Vagina (tissue), 2 donors: ENCODE measurements around the gene ABCA2. TPM values are rescaled to one million over a fixed set of nuclear protein-coding genes. Genes with fewer than 3 reads are reported as not detected.

Source experiments
- DNase-seq, 2 donors: peaks; one replicate each; pipeline ENCODE4 v3.0.0-alpha.2; 2017; ENCODE audit errors: extremely low spot score in 2 of 2
- H3K27ac ChIP-seq: fragments of 200-600 bp; sonication (generic); one replicate; pipeline ENCODE4 v1.5.1; 2019
- H3K27me3 ChIP-seq: fragments of 200-600 bp; sonication (generic); one replicate; pipeline ENCODE4 v1.5.1; 2019
- H3K36me3 ChIP-seq, 2 donors: fragments of 200-600 bp; sonication (generic); one replicate each; pipeline ENCODE4 v1.5.1; 2017 to 2019
- H3K4me1 ChIP-seq: fragments of 200-600 bp; sonication (generic); one replicate; pipeline ENCODE4 v1.5.1; 2019
- H3K4me3 ChIP-seq, 2 donors: fragments of 200-600 bp; sonication (generic); 1 replicate in 1 of 2; 2 replicates in 1 of 2; pipeline ENCODE4 v1.5.1; 2016 to 2019
- H3K9me3 ChIP-seq: fragments of 200-600 bp; sonication (generic); one replicate; pipeline ENCODE4 v1.5.1; 2019
- POLR2A ChIP-seq, 2 donors: fragments of 450-650 bp; IDR thresholded peaks; one replicate each; pipeline ENCODE4 v1.6.1; 2017; ENCODE audit warnings: antibody characterized with exemption in 2 of 2, mild to moderate bottlenecking in 2 of 2, moderate library complexity in 2 of 2
- POLR2AphosphoS5 ChIP-seq, 2 donors: sonication (generic); formaldehyde crosslinking; IDR thresholded peaks; one replicate each; pipeline ENCODE4 v1.9.0; 2017; ENCODE audit warnings: antibody characterized with exemption in 2 of 2, mild to moderate bottlenecking in 2 of 2, low read depth in 1 of 2; ENCODE audit not compliant: insufficient read depth in 1 of 2
- intact Hi-C: fragments of 100-400 bp; cut with DNase I; formaldehyde crosslinking; loops from one replicate; pipeline ENCODE4 v1.15.1; 2023
- total RNA-seq: library from RNA; depleted of rRNA; stranded (reverse); fragments of >200 nt; gene quantifications from one replicate; pipeline ENCODE4 v1.2.3, GENCODE V29; 2016
- TF ChIP-seq, protein P1 (sequence below), 3 experiments: fragments of 450-650 bp in 2 of 3; fragments of 200-600 bp in 1 of 3; sonication (generic) in 1 of 3; IDR thresholded peaks; one replicate each; pipeline ENCODE4 v1.5.1; 2017 to 2019; ENCODE audit warnings: antibody characterized with exemption in 3 of 3, mild to moderate bottlenecking in 2 of 3, moderate library complexity in 2 of 3

Gene ABCA2
- total RNA-seq, 1 donor from 2014 or later = 44.0 TPM

GRCh38 chr9:137038916-137039315 lies 10.9 kb upstream of the ABCA2 start:
- Histone ChIP-seq H3K27ac (no peak overlapping the region), H3K36me3 (peaks cover 0 to 7% of the 10 kb centered on the region in 2 donors), H3K4me1 (peaks cover 18% of the 10 kb centered on the region), H3K27me3 (no peaks in the 10 kb centered on the region), H3K4me3 (no peak overlapping the region), H3K9me3 (no peaks in the 10 kb centered on the region)
- no peak for DNase-seq
- intact Hi-C loops = no loop called here
- TF ChIP-seq POLR2AphosphoS5 (IDR thresholded peaks at IDR 0.05; ENCODE audit: insufficient read depth in 1 of 2, low read depth in 1 of 2) (no peak), POLR2A (IDR thresholded peaks at IDR 0.05) (no peak)
- TF ChIP-seq, protein P1, sequence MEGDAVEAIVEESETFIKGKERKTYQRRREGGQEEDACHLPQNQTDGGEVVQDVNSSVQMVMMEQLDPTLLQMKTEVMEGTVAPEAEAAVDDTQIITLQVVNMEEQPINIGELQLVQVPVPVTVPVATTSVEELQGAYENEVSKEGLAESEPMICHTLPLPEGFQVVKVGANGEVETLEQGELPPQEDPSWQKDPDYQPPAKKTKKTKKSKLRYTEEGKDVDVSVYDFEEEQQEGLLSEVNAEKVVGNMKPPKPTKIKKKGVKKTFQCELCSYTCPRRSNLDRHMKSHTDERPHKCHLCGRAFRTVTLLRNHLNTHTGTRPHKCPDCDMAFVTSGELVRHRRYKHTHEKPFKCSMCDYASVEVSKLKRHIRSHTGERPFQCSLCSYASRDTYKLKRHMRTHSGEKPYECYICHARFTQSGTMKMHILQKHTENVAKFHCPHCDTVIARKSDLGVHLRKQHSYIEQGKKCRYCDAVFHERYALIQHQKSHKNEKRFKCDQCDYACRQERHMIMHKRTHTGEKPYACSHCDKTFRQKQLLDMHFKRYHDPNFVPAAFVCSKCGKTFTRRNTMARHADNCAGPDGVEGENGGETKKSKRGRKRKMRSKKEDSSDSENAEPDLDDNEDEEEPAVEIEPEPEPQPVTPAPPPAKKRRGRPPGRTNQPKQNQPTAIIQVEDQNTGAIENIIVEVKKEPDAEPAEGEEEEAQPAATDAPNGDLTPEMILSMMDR (IDR thresholded peaks at IDR 0.05) = no peak

DNA sequence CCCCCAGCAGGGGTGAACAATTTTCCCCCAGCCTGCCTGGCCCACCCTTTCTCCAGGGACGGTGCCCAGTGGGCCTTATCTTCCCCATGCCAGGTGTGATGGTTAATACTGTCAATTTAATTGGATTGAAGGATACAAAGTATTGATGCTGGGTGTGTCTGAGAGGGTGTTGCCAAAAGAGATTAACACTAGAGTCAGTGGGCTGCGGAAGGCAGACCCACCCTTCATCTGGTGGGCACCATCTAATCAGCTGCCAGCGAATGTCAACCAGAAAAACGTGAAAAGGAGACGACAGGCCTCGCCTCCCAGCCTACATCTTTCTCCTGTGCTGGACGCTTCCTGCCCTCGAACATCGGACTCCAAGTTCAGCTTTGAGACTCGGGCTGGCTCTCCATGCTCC lies 9.4 kb upstream of the ABCA2 start:
- no peaks in the 10 kb centered on the region for H3K9me3 ChIP-seq
- no peaks in the 10 kb centered on the region for H3K27me3 ChIP-seq
- no peak overlapping the region for H3K27ac ChIP-seq
- no peak overlapping the region for H3K4me3 ChIP-seq
- H3K4me1 ChIP-seq = peaks cover 15% of the 10 kb centered on the region
- no peak for DNase-seq
- H3K36me3 ChIP-seq = peaks cover 0 to 7% of the 10 kb centered on the region in 2 donors
- TF ChIP-seq POLR2AphosphoS5 (IDR thresholded peaks at IDR 0.05; ENCODE audit: insufficient read depth in 1 of 2, low read depth in 1 of 2) (no peak), POLR2A (IDR thresholded peaks at IDR 0.05) (no peak)
- TF ChIP-seq, protein P1 (IDR thresholded peaks at IDR 0.05) = no peak
- intact Hi-C loops = no loop called here

DNA sequence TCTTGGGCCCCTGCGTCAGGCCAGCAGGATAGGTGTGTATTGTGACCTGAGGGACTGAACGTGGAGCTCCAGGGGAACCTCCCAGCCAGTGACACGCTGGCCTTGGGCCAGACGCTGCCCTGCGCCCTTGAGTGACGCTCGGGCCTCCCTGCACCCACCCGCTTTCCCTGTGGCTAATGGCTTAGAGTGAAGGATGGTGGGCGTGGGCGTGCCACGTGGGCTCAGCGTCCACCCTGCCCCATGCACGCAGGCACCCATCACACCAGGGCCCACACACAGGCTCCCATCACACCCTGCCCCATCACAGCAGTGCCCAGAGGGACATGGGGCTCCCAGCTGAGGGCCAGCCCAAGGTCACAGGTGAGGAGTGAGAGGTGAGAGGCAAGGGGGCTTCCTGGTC lies 9.0 kb upstream of the ABCA2 start:
- H3K4me3 ChIP-seq = no peak overlapping the region
- H3K27me3 ChIP-seq = no peaks in the 10 kb centered on the region
- intact Hi-C loops = no loop called here

DNA sequence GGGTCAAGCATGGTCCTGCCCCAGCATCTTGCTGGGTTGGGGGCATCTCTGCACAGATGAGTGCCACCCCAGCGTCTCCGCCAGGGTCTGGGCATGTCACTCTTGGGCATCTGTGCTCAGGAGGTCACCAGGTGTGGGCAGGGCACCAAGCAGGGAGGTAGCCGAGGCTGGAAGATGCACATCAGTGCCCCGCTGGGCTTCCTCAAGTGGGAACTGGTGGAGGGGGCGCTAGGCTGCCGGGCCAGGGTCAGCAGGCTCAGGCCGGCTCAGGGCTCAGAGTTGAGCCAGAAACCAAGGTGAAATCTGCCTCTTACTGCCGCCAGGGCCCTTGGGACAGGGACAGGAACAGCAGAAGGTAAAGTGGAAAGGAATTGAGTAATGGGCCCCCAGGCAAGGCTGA lies 7.9 kb upstream of the ABCA2 start:
- TF ChIP-seq, protein P1 (IDR thresholded peaks at IDR 0.05) = no peak
- TF ChIP-seq POLR2AphosphoS5 (IDR thresholded peaks at IDR 0.05; ENCODE audit: insufficient read depth in 1 of 2, low read depth in 1 of 2) (no peak), POLR2A (IDR thresholded peaks at IDR 0.05) (no peak)
- intact Hi-C loops = no loop called here
- no peak for DNase-seq

More for the DNA sequence above, 9.0 kb upstream of the ABCA2 start:
- TF ChIP-seq, protein P1 (IDR thresholded peaks at IDR 0.05) = no peak
- TF ChIP-seq POLR2A (IDR thresholded peaks at IDR 0.05) = no peak
- no peak for TF ChIP-seq POLR2AphosphoS5 (IDR thresholded peaks at IDR 0.05; ENCODE audit: insufficient read depth in 1 of 2, low read depth in 1 of 2)
- no peaks in the 10 kb centered on the region for H3K9me3 ChIP-seq
- H3K4me1 ChIP-seq = peaks cover 15% of the 10 kb centered on the region
- no peak overlapping the region for H3K27ac ChIP-seq
- DNase-seq = no peak
- H3K36me3 ChIP-seq = peaks cover 0 to 7% of the 10 kb centered on the region in 2 donors

GRCh38 chr9:137035507-137035834 lies 7.4 kb upstream of the ABCA2 start:
- Histone ChIP-seq H3K9me3 (no peaks in the 10 kb centered on the region), H3K4me3 (no peak overlapping the region), H3K27ac (no peak overlapping the region), H3K27me3 (no peaks in the 10 kb centered on the region), H3K4me1 (peaks cover 15% of the 10 kb centered on the region), H3K36me3 (peaks cover 0 to 7% of the 10 kb centered on the region in 2 donors)
- no peak for DNase-seq
- intact Hi-C loops = no loop called here
- TF ChIP-seq, protein P1 (IDR thresholded peaks at IDR 0.05) = no peak
- no peak for TF ChIP-seq POLR2AphosphoS5 (IDR thresholded peaks at IDR 0.05; ENCODE audit: insufficient read depth in 1 of 2, low read depth in 1 of 2)

More for the DNA sequence above, 7.9 kb upstream of the ABCA2 start:
- Histone ChIP-seq H3K9me3 (no peaks in the 10 kb centered on the region), H3K4me3 (no peak overlapping the region), H3K36me3 (peaks cover 0 to 7% of the 10 kb centered on the region in 2 donors), H3K4me1 (peaks cover 15% of the 10 kb centered on the region), H3K27ac (no peak overlapping the region), H3K27me3 (no peaks in the 10 kb centered on the region)
